Measurements from ENCODE around the gene U2AF1L4.

The U2AF1L4 gene

GRCh38 chr19:35740423-35741202 lies 4.6 kb downstream of the U2AF1L4 start:
- peak; percentile 97 to 98 for DNase-seq

DNA sequence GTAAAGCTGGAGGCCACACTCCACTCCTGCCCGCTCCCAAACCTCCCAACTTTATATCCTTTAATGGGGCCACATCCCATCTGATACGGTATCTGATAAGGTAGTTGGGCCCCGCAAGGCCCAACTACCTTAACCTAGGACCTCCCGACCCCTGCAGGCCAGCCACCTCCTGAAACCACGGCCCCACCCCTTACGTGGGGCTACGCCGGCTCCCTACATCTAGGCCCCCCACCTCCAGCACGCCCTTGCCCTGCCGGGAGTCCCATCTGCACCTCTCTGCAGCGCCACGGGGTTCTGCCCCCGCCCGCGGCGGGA lies 5.2 kb downstream of the U2AF1L4 start:
- DNase-seq = no peak

DNA sequence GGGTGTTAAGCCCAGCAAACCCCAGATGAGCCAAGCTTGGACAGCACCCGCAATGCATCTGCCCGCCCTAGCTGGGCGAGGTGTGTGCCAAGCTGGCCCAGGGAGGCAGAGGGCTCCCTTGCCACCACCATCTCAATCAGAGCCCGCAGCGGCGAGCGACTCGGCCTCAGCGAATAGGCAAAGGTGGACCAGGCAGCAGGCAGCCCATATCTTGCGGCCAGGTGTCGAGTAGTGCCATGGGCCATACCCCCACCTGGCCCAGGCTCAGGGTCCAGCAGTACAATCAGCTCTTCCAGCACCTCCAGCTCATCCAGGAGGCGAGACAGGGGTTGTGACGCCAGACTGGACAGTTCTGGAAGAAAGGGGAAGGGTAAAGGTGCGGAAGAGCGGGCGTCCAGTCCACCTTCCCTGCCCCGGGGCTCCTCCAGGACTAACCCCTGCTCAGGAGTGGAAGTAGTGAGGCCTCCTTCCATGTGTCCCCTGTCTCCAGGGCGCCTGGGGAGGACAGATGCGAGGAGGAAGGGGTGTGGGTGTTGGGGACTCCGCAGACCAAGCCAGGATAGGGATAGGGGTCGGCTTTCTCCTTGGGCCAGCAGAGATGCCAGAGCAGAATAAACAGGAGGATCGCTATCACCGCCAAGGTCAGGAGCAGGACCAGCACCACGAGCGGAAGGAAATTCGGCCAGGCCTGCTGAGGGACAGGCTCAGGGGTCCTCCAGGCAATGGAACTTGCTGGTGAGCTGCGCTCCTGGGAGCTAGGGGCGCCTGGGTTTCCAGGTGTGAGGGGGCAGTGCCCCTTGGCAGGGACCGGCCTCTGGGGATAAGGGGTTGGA lies 5.7 kb downstream of the U2AF1L4 start:
- DNase-seq = no peak

GRCh38 chr19:35738887-35739229 lies 6.4 kb downstream of the U2AF1L4 start:
- no peak for DNase-seq

- DNase-seq = no peak
Observed at GRCh38 chr19:35738021-35738886, 7.0 kb downstream of the U2AF1L4 start.

DNA sequence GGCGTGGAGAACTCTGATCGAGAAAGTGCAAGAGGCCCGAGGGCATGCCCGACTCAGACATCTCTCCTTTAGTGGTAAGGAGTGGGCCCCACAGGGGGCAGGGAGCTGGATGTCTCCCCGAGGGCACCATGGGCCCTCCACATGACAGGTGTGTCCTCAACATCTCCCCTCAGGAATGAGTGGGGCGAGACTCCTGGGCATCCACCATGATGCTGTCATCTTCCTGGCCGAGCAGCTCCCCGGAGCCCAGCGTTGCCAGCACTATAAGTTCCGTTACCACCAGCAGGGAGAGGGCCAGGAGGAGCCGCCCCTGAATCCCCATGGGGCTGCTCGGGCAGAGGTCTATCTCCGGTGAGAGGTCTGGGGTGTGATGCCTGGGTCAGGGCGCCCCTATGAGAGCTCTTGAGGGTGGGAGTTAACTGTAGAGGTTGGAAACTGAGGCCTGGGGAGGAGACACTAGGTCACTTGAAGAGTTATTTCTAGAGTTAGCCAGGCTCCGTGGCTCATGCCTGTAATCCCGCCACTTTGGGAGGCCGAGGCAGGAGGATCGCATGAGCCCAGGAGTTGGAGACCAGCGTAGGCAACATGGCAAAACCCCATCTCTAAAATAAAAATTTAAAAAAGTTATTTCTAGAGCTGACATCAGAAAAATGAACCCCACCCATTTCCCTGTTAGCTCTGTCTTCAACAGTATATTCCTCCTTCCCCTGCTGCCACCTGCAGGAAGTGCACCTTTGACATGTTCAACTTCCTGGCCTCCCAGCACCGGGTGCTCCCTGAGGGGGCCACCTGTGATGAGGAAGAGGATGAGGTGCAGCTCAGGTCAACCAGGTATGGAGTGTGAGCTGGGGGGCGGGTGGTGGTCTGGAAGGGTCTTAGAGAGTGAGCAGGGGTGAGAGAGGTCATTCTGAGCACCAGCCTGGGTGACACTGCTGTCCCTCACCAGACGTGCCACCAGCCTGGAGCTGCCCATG lies 8.0 kb downstream of the U2AF1L4 start:
- no peak for DNase-seq

DNA sequence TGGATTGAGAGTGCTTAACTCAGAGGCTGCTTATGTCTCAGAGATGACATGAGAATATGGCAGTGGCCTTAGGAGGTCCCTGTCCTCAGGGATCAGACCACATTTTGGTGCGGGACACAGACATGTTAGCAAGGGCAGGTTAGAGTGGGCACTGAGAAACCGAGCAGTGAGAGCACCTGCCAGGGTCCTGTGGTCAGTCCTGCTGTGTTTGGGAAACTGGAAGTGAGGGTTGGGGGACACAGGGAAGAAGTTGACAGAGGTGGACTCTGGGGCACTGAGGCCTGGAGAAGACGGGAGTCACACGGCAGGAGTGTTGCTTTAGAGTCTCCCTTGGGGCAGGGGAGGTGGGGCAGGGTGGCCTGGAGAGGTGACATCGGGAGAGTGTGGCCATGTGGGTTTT lies 10.3 kb downstream of the U2AF1L4 start:
- DNase-seq = no peak

DNA sequence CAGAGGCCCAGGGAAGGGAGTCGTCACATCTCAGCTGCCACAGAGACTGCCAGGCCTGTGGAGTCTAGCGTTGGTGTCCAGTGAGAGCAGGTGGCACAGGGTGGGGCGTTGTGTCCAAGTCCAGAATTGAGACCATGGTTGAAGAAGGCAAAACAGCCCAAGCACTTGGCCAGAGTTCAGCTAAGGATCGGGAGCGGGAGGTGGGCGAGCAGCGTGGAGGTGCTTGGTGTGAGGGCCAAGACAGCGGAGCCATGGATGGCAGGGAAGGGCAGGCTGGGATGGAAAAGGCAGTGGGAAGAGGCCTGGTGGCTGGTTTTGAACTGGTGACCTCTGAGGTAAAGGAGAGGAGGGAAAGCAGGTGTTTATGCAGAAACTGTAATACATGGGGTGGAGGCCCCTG lies 10.9 kb downstream of the U2AF1L4 start:
- no peak for DNase-seq

DNA sequence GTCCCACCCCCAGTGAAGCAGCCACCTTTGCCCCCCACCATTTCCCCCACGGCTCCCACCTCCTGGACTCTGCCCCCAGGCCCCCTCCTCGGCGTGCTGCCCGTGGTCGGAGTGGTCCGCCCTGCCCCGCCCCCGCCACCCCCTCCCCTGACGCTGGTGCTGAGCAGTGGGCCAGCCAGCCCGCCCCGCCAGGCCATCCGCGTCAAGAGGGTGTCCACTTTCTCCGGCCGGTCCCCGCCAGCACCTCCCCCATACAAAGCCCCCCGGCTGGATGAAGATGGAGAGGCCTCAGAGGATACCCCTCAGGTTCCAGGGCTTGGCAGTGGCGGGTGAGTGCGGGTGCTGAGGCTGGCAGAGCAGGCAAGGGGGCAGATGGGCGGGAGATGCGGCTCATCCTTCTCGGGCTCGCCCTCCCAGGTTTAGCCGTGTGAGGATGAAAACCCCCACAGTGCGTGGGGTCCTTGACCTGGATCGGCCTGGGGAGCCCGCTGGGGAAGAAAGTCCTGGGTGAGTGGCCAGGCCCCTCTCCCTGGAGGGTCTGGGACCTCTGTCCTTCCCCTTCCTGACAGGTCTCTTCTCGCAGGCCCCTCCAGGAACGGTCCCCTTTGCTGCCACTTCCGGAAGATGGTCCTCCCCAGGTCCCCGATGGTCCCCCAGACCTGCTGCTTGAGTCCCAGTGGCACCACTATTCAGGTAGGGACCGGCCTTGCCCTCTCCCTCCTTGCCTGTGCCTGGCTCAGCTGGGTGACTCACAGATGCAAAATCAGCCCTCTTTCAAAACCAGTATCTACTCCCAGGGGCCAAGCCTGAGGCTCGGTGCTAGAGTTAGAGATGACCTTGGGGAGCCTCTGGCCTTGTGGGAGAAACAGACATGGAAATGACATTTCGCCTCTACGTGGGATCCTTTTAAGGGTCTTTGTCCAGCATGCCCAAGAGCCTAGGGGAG lies 11.8 kb downstream of the U2AF1L4 start:
- DNase-seq = no peak

- DNase-seq = no peak
Observed at GRCh38 chr19:35732540-35733179, 12.6 kb downstream of the U2AF1L4 start.

GRCh38 chr19:35731779-35732405 lies 13.3 kb downstream of the U2AF1L4 start:
- DNase-seq = no peak

GRCh38 chr19:35731353-35731752 lies 13.9 kb downstream of the U2AF1L4 start:
- no peak for DNase-seq

GRCh38 chr19:35730326-35730725 lies 14.9 kb downstream of the U2AF1L4 start:
- DNase-seq = no peak

DNA sequence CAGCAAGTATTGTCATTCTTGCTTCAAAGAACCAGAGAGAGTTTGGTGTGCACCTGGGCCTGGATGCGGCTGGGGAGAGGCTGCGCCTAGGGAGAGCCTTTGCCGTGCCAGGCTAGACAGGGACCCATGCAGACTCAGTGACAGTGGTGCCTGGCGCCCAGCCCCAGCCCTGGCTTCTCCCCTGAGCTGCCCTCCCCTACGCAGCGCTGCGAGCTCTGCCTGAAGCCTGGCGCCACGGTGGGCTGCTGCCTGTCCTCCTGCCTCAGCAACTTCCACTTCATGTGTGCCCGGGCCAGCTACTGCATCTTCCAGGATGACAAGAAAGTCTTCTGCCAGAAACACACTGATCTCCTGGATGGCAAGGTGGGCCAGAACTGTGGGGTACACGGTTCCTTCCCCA lies 15.5 kb downstream of the U2AF1L4 start:
- DNase-seq = no peak

- no peak for DNase-seq
Observed at GRCh38 chr19:35729021-35729420, 16.2 kb downstream of the U2AF1L4 start.

DNA sequence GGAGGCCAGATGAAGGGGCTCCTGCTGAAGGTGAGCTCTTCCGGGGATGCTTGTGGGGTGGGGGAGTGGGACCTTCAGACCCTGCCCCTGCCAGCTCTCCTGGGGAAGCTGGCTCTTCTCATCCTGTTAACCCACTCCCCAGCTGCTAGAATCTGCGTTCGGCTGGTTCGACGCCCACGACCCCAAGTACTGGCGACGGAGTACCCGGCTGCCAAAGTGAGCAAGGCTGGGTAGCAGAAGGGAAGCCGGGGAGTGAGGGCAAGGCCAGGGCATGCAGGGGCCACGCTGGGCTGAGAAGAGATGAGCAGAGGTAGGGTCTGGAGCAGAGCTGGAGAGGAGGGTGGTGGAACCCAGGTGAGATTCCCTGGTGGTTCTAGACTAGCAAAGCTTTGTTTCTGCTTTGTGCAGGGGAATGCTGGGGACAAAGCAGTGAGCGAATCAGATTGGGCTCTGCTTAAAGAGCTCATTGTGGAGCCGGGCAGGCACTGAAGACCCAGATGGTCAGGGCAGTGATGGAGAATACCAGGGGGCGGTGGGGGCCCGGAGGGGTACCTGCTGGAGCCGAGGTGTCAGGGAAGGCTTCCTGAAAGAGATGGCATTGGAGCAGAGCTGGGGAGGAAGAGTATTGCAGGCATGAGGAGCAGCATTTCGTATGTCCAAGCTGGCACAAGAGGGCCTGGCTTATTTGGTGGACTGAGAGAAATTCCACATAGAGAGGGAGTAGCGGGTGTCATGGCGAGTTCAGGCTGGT lies 17.1 kb downstream of the U2AF1L4 start:
- DNase-seq = no peak

DNA sequence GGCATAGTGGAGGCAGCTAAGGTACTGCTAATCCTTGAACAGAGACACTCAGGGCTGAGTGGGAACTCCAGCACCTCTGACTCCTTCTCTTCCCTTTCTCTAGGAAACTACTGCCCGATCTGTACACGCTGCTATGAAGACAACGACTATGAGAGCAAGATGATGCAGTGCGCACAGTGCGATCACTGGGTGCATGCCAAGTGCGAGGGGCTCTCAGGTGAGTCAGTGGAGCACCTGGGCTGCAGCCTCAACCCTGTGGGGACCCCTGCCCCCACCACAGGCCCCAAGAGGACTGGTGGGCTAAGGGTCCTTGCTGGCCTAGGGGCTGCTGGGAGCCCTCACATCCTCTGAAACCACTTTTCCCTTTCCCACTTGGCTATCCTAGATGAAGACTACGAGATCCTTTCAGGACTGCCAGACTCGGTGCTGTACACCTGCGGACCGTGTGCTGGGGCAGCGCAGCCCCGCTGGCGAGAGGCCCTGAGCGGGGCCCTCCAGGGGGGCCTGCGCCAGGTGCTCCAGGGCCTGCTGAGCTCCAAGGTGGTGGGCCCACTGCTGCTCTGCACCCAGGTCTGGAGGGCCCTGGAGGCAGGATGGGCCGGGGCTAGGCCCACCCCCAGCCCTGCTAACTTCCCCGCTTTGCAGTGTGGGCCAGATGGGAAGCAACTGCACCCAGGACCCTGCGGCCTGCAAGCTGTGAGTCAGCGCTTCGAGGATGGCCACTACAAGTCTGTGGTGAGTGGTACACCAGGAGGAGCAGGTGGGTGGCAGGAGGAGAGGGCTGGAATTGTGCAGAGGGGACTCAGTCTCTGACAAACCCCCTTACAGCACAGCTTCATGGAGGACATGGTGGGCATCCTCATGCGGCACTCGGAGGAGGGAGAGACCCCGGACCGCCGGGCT lies 17.9 kb downstream of the U2AF1L4 start:
- DNase-seq = no peak

DNA sequence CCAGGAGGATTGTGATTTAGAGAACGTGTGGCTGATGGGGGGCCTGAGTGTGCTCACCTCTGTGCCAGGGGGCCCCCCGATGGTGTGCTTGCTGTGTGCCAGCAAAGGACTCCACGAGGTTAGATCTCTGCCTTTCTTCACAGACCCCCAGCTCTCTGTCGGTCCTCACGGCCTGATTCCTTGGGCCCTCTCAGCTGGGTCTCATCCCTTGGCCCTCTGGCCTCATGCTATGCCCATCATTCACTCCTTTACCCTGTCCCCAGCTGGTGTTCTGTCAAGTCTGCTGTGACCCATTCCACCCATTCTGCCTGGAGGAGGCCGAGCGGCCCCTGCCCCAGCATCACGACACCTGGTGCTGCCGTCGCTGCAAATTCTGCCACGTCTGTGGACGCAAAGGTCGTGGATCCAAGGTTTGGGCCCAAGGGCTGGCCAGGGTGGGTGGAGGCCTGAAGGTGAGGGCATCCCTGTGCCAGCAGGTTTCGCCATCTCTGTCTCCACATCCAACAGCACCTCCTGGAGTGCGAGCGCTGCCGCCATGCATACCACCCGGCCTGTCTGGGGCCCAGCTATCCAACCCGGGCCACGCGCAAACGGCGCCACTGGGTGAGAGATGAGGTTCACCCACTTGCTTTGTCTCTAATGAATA lies 19.9 kb downstream of the U2AF1L4 start:
- DNase-seq = no peak
